T-helper 1 cell treated with Interleukin-12 subunit alpha and Interleukin-12 subunit beta and Interleukin-4 antibody, amounts not matched to agents 30 μg/mL and 1 μg/mL, for 36 hours (primary cell): ENCODE data around the gene XAGE5.
"Not testable (repeated sequence)": the region's sequence is repeated elsewhere in the genome, so short reads cannot be mapped to it uniquely, and the experiment has no call there.

Source experiments
- H3K27ac Mint-ChIP-seq: one replicate; pipeline ENCODE4 v1.8.0; 2021; ENCODE audit warnings: mild to moderate bottlenecking, mixed read lengths
- H3K27me3 Mint-ChIP-seq: one replicate; pipeline ENCODE4 v1.8.0; 2021; ENCODE audit warnings: low read depth, mixed read lengths
- H3K36me3 Mint-ChIP-seq: one replicate; pipeline ENCODE4 v1.8.0; 2021; ENCODE audit warnings: low read depth, mixed read lengths
- H3K4me1 Mint-ChIP-seq: one replicate; pipeline ENCODE4 v1.8.0; 2021; ENCODE audit warnings: low read depth, mixed read lengths
- H3K4me3 Mint-ChIP-seq: one replicate; pipeline ENCODE4 v1.8.0; 2021; ENCODE audit warnings: mild to moderate bottlenecking, moderate library complexity, mixed read lengths
- H3K9me3 Mint-ChIP-seq: one replicate; pipeline ENCODE4 v1.8.0; 2021; ENCODE audit warnings: mixed read lengths

The XAGE5 gene

GRCh38 chrX:52811065-52811625 is at the start of gene XAGE5:
XAGE5 (plus strand) TSS chrX:52811287; CDS start chrX:52812567, 1,280 bp downstream.
- H3K27ac Mint-ChIP-seq: no peak within 1 kb of the TSS
- H3K4me3 Mint-ChIP-seq: no peak within 1 kb of the TSS
- no peaks in the 10 kb centered on the region for H3K9me3 Mint-ChIP-seq
- no peaks in the 10 kb centered on the region for H3K36me3 Mint-ChIP-seq
- peaks cover 4% of the 10 kb centered on the region for H3K27me3 Mint-ChIP-seq
- H3K4me1 Mint-ChIP-seq: no peaks in the 10 kb centered on the region

DNA sequence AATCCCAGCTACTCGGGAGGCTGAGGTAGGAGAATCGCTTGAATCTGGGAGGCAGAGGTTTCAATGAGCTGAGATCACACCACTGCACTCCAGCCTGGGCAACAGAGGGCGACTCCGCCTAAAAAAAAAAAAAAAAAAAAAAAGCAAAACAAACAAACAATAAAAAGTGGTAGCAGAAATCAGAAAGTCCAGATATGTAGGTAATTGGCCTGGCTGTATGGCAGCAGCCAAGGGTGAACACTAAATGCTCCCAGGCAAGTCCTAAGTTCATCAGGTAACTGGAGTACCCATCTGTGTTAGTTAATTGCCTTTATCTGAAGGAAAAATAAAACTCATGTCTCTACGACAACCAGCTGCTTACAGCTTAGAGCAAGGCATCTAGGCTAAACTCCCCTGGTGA is 45.1 kb upstream of the XAGE5 start:
- H3K27me3 Mint-ChIP-seq, H3K27ac Mint-ChIP-seq, H3K4me3 Mint-ChIP-seq, H3K36me3 Mint-ChIP-seq, H3K9me3 Mint-ChIP-seq, H3K4me1 Mint-ChIP-seq: not testable (repeated sequence)

DNA sequence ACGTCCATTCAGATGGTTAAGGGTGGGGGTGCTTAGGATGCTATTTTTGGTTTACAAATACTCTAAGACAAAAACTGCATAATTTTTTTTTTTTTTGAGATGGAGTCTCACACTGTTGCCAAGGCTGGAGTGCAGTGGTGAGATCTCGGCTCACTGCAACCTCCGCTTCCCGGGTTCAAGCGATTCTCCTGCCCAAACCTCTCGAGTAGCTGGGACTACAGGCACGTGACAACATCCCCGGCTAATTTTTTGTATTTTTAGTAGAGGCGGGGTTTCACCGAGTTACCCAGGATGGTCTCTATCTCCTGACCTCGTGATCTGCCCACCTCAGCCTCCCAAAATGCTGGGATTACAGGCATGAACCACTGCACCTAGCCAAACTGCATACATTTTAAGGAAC is 37.6 kb upstream of the XAGE5 start:
- not testable (repeated sequence) for H3K9me3 Mint-ChIP-seq, H3K27me3 Mint-ChIP-seq, H3K36me3 Mint-ChIP-seq, H3K4me1 Mint-ChIP-seq, H3K4me3 Mint-ChIP-seq, H3K27ac Mint-ChIP-seq

DNA sequence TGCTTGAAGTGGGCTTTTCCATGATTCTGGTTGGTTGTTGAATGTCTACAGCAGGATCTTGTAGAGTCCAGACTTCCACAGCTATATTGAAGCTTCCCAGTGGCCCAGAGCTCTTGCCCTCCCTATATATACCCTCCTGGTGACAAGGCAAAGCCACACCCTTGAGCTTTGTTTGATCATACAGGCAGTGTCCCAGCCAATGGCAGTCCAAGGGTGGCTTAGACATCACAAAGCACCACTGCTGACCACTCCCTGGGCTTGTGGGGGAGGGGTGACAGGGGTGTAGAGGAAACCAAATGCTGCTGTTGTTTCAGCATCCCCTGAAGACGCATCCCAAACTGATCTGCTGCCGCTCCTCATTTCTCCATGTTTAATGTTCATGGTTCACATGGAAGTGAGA is 13.8 kb upstream of the XAGE5 start, which contains the start of gene SPANXN5:
SPANXN5 (minus strand) TSS at position 101 of the 400 bp plus-strand sequence; CDS start at position 22, 79 bp downstream.
- H3K9me3 Mint-ChIP-seq, H3K27ac Mint-ChIP-seq, H3K4me1 Mint-ChIP-seq, H3K4me3 Mint-ChIP-seq, H3K36me3 Mint-ChIP-seq, H3K27me3 Mint-ChIP-seq: not testable (repeated sequence)

- H3K4me3 Mint-ChIP-seq, H3K4me1 Mint-ChIP-seq, H3K9me3 Mint-ChIP-seq, H3K27ac Mint-ChIP-seq, H3K36me3 Mint-ChIP-seq: not testable (repeated sequence)
- peaks cover 12% of the 10 kb centered on the region for H3K27me3 Mint-ChIP-seq
Observed at GRCh38 chrX:52804876-52805275, 6.2 kb upstream of the XAGE5 start.

GRCh38 chrX:52819788-52820187 is 8.7 kb downstream of the XAGE5 start:
- Mint-ChIP-seq H3K4me3 (no peak overlapping the region), H3K4me1 (no peaks in the 10 kb centered on the region), H3K27me3 (no peaks in the 10 kb centered on the region), H3K27ac (no peak overlapping the region), H3K36me3 (no peaks in the 10 kb centered on the region), H3K9me3 (no peaks in the 10 kb centered on the region)

- Mint-ChIP-seq H3K4me3 (no peak overlapping the region), H3K27ac (no peak overlapping the region), H3K27me3 (no peaks in the 10 kb centered on the region), H3K9me3 (no peaks in the 10 kb centered on the region), H3K4me1 (no peaks in the 10 kb centered on the region), H3K36me3 (no peaks in the 10 kb centered on the region)
Observed at GRCh38 chrX:52821079-52821760, 10.1 kb downstream of the XAGE5 start.

GRCh38 chrX:52824608-52825007 is 13.5 kb downstream of the XAGE5 start:
- Mint-ChIP-seq H3K36me3 (no peaks in the 10 kb centered on the region), H3K4me1 (no peaks in the 10 kb centered on the region), H3K27me3 (no peaks in the 10 kb centered on the region), H3K4me3 (no peak overlapping the region), H3K27ac (no peak overlapping the region), H3K9me3 (no peaks in the 10 kb centered on the region)

GRCh38 chrX:52830551-52830950 is 19.5 kb downstream of the XAGE5 start:
- no peak overlapping the region for H3K4me3 Mint-ChIP-seq
- H3K27ac Mint-ChIP-seq: no peak overlapping the region
- no peaks in the 10 kb centered on the region for H3K4me1 Mint-ChIP-seq
- H3K9me3 Mint-ChIP-seq: no peaks in the 10 kb centered on the region
- H3K27me3 Mint-ChIP-seq: no peaks in the 10 kb centered on the region
- no peaks in the 10 kb centered on the region for H3K36me3 Mint-ChIP-seq

DNA sequence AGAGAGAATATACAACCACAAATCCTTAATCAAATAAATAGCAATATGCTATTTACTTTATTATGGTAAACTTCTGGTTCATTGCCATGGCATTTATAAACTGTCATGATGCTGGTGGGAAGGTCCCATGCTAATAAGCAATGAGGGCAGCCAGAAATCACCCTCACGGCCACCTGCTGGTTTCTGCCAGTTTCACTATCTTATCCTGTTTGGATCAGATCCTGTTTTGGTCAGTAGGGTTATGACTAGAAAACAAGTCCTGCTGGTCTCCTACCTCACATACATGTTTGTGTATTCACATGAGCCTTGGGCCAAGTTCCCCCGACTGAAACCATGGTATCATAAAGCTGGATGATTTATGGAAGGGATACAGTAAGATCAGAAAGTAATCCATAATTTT is 28.1 kb downstream of the XAGE5 start:
- H3K27ac Mint-ChIP-seq: no peak overlapping the region
- H3K27me3 Mint-ChIP-seq: peaks cover under 1% of the 10 kb centered on the region
- H3K4me3 Mint-ChIP-seq: no peak overlapping the region
- H3K4me1 Mint-ChIP-seq: no peaks in the 10 kb centered on the region
- no peaks in the 10 kb centered on the region for H3K36me3 Mint-ChIP-seq
- H3K9me3 Mint-ChIP-seq: no peaks in the 10 kb centered on the region

GRCh38 chrX:52843619-52844018 is 32.5 kb downstream of the XAGE5 start:
- H3K27me3 Mint-ChIP-seq: peaks cover 13% of the 10 kb centered on the region
- H3K36me3 Mint-ChIP-seq, H3K4me1 Mint-ChIP-seq, H3K27ac Mint-ChIP-seq, H3K9me3 Mint-ChIP-seq, H3K4me3 Mint-ChIP-seq: not testable (repeated sequence)

GRCh38 chrX:52852110-52852860 is 41.2 kb downstream of the XAGE5 start:
- peaks cover 4% of the 10 kb centered on the region for H3K27me3 Mint-ChIP-seq
- no peaks in the 10 kb centered on the region for H3K4me1 Mint-ChIP-seq
- H3K36me3 Mint-ChIP-seq: no peaks in the 10 kb centered on the region
- no peaks in the 10 kb centered on the region for H3K9me3 Mint-ChIP-seq
- H3K4me3 Mint-ChIP-seq: no peak overlapping the region
- no peak overlapping the region for H3K27ac Mint-ChIP-seq

DNA sequence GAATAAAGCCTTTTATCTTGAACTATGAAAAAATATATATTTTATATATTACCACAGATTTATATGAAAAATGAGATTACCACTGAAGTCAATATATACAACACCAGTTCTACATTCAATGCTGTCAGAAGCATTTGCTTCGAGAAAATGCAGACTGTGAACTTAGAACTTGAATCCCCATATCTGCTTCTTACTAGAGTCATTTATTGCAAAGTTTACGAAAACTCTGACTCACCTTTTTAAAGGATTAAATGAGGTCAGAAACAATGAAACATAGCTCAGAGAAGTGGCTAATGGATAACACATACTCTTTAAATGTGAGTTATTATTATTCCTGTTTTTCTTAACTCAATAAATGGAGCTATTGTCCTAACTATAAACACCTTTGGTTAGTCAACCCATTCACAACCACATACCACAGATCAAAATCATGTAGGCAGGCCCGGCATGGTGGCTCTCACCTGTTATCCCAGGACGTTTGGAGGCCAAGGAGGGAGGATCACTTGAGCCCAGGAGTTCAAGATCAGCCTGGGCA is 46.0 kb downstream of the XAGE5 start:
- H3K4me1 Mint-ChIP-seq, H3K9me3 Mint-ChIP-seq, H3K4me3 Mint-ChIP-seq, H3K27me3 Mint-ChIP-seq, H3K27ac Mint-ChIP-seq, H3K36me3 Mint-ChIP-seq: not testable (repeated sequence)

- no peak overlapping the region for H3K27ac Mint-ChIP-seq
- no peaks in the 10 kb centered on the region for H3K36me3 Mint-ChIP-seq
- H3K9me3 Mint-ChIP-seq: no peaks in the 10 kb centered on the region
- H3K4me3 Mint-ChIP-seq: no peak overlapping the region
- H3K27me3 Mint-ChIP-seq: peaks cover 3% of the 10 kb centered on the region
- no peaks in the 10 kb centered on the region for H3K4me1 Mint-ChIP-seq
Observed at GRCh38 chrX:52865343-52865998, 54.4 kb downstream of the XAGE5 start.
